HG02938 (cell line): ENCODE data around the gene SETBP1.
A peak's percentile ranks its signal among the peaks of the same experiment; 100 is the strongest.

Source experiments
- ATAC-seq: cut with Tn5 transposase; IDR thresholded peaks from one replicate; pipeline ENCODE4 v1.9.1; 2021; ENCODE audit warnings: mild to moderate bottlenecking, moderate library complexity; ENCODE audit not compliant: unreplicated experiment

Gene SETBP1

DNA sequence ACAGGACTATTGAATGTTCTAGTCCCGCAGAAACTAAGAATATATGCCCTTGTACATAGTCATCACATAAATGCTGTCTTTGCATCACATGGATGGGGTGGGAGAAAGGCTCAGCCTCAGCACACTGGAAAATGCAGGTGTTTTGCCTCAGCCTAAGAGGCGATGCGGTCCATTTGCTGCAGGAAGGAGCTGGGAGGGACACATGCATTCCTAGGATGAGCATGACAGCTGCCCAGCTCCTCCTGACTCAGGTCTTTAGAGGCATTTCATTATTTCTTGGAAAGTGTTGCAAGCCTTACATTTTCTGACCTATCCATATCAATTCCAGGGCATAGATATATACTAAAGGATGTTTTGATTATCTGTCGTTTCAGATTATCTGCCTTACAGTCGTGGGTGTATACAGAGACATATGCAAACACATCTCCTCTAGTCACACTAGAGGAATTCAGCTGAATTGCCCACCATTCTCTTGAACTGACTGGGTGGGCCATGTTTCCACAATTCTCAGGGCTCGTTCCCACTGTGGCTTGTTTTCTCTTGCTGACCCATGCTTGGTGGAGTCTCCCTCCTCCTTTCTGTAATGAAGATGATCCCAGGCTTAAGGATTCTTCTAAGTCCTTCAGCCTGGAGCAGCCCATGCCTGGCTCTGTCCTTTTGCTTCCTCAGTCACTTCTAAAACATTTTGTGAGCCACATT lies 156.9 kb downstream of the SETBP1 start:
- no peak for ATAC-seq

DNA sequence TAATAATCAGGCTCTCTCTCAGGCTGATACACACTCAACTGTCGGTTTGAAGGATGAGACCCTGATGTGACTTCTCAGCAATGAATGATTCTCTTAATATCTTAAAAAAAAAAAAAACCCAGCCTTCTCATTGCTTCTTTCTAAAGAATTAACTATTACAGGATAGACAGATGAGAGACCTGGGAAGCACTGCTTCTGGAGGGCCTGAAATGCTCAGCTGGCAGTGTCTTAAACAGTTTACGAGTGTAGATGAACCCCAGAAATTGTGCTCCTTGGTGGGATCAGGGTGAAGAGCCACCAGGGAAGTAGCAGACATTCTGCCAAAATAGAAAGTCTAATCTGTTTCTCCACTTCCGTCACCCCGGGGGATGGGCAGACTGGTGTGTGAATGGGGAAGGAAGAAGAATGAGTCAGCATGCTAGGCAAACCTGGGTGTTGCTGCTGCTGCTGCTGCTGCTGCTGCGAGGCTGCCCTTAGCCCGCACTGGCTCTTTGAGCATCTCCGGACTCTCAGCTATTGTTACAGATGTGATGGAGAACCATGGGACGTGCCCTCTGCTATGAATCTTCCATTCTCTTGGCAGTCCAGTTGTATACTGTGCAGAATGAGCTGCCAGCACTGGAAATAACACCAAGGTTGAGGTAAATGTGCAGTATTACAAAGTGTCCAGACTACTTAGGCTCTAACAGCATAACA lies 158.4 kb downstream of the SETBP1 start:
- peak; percentile 97 for ATAC-seq

DNA sequence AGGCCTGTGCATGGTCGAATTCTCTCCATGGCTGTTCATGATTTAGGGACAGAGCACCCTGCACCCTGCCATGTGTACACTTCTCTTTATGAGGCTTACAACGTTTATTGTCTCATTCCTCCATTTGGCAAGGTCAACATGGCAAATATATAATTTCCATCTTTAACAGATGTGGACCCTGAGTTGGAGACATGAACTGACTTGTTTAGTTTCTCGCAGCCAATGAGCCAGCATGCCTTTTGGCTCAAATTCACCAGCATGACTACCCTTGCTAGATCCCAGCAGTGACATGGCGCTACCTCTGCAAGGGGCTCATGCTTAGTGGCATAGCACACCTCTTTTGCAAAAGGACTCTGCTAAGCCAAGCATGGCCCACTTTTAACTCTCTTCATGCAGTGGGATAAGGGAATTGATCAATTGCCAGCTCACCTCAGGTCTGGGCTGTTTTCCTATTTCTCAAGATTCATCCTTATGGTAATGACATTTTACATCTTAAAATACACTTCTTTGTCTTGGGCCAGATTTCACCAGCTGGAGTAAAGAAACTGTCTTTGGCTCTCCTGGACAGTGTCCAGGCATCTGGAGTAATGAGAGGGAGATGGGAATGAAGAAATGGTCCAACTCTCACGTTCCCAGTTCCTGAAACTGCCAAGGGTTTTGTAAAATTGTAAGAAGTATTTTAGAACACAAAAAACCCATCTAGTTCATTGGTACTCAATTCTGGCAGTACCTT lies 159.5 kb downstream of the SETBP1 start:
- no peak for ATAC-seq

DNA sequence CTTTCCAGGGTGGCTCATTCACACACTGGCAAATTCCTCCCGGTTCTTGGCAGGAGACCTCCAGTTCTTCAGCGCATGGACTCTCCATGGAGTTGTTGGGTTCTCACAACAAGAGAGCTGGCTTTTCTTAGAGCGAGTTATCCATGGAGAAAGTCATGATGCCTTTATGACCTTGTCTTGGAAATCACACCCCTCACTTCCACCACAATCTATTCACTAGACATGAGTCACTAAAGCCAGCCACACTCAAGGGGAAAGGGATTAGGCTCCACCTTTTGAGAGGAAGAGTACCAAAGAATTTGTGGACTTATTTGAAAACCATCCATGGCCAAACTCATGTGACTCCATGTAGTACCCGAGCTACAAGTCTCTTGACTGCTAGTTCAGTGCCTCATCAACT lies 160.5 kb downstream of the SETBP1 start:
- ATAC-seq, result no peak

DNA sequence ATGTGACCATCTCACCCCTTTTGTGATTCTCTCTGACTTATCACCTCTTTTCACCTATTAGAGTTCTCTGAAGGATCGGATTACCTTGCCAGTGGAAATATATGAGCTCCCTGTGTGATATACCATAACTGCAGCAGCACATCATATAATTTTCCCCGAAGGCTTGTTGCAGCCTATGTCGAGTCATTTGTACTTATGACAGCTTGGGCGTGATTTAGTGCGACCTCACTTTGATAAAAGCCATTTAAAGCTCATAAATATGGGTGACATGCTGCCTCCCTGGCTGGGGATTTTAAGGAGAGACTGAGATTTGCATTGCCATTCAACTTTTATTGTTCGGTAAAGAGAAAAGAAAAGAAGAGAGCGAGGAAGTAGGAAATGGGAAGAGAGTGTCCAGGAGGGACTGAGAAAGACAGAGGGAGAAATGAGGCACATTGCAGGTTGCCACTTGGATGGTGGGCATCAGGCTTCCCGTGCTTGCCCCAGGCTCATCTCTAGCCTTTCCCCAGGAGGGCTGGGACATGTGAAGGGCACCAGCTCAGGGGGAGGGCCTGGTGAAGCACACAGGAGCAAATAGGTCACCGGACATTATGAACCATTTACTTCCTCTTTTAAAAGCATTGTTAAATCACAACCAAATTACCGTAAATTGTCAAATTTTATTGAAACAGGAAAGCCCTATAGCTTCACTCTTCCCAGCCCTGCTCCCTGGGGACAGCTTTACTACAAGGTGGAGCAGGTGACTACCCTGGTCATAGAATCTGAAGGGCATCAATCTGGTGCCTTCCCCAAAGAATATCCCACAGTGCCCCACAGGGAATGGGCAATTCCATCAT lies 161.3 kb downstream of the SETBP1 start:
- ATAC-seq, result no peak

DNA sequence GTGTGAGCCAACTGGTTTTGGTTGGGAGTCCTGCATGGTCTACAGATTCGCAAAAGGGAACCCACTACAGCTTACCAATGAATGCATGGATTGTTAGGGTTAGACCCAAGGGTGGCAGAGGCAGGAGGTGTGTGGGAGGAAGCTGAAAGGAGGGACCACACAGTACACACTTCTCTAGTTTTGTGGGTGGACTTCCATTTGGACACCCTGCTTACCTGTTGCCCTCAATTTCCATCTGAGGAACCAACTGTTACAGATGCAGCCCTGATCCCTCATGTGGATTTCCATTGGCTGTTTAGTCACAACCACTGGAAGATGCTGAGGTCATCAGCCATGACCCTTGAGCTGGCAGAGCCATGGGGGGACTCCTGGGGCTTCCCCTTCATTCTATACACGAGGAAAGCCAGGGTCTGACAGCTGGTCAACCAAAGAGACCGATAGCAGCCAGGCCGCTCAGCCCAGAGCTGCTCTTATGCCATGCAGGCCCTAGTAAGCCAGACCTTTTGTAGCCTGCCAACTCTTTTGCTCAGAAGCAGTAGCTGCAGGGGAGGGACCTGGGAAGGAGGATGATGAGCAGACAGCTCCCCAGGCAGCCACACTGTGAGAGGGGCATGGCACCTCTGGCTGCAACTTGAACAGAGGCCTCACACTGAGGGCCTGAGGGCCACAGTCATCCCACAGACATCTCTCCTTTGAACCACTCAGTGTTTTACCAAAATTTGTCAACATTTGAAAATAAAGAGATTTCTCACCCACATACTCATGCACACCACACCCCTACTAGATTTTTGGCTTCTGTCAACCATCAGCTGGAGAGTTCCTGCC lies 162.1 kb downstream of the SETBP1 start:
- ATAC-seq, result no peak

DNA sequence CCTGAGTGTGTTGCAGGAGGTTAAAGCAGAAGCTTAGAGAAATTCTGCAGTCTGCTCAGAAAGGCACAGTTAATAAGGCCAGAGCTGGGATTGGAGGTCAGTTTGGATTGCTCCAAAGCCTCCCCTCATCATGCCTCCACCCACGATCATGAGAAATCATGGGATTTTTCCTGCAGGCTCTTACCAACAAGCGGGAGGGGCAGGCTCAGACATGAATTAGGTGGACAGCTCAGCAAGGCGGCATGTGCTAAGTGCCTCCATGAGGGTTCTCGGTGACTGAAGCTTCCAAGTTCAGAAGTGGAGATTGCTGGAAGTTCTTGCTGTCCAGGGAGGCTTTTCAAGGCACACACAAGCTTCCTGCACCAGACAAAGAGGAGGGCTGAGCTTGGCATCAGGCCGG lies 163.8 kb downstream of the SETBP1 start:
- ATAC-seq, result no peak

DNA sequence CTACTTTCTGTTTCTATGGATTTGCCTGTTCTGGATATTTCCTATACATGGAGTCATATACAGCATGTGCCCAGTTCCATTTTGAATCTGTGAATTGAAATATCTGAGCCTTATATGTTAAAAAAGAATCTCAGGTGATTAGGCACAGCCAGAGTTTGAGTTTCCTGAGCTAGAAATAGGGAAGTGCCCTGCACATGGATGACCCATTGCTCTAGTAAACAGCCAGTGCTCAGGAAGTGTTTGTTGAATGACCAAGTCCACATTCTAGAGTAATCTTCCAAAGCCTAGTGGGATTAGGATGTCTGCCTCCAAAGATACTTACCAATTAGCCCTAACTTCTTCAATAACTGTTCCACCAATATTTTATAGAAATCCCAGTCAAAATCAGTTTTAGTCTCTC lies 165.8 kb downstream of the SETBP1 start:
- no peak for ATAC-seq

DNA sequence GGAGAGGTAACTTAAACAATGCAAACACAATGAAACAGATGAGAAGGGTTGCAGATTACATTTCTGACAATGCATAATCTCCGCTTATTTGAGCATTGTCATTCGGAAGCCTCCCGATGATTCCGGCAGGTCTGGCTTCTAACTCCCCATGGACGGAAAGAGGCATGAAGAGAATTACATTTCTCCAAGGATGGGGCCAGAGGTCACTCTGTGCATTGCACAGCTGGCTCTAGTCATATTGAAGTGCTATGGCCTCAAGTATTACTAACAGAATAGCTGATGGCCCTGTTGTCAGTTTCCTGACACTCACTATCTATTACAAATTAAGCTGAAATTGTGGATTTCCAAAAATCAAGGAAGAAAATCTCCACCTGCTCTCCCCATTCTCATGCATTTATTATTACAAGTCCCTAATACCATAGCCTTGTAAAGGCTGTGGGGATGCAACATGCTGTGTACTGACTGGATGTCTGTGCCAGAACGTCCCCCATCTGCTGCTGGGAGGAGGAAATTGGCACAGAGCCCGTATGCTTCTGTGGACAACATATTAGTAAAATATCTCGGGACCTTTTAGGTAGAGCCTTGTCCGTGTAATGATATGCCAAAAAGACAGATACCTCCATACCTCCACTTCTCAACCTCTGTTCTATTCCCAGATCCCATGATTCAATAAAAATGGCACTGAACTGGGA lies 168.1 kb downstream of the SETBP1 start:
- ATAC-seq, result no peak

DNA sequence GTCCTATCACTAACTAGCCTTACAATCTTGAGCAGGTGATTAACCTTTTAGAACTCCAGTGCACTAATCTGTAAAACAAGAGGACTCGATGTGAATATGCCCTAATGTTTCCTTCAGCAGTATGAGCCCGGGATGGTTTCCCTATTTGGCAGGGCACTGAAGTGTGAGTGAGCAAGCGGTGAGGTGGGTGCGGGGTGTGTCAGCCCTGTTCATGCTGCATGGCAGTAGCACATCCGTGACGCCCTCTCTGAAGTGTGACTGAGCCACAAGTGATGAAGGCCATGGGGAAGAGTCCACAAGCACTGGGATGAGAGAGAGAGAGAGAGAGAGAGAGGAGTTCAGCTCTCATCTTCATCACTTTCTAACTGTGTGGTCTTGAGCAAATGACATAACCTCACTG lies 168.7 kb downstream of the SETBP1 start:
- ATAC-seq, result no peak

DNA sequence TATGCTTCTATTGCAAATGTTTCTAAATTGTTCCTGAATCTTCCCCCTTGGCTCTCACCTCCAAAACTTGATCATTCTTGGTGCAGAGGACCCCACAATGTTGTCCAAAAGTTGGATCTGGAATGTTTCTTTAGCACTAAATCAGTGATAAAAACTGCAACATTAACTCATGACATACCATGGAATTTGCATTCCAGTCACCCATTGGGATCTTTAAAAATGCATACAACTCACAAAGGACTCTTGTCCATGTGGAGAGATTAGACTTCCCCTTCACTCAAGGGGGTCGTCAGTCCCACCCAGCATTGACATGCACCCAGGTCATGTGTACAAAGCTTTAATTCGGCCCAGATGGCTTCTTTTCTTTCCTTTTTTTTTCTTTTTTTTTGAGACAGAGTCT lies 169.3 kb downstream of the SETBP1 start:
- ATAC-seq, result no peak

DNA sequence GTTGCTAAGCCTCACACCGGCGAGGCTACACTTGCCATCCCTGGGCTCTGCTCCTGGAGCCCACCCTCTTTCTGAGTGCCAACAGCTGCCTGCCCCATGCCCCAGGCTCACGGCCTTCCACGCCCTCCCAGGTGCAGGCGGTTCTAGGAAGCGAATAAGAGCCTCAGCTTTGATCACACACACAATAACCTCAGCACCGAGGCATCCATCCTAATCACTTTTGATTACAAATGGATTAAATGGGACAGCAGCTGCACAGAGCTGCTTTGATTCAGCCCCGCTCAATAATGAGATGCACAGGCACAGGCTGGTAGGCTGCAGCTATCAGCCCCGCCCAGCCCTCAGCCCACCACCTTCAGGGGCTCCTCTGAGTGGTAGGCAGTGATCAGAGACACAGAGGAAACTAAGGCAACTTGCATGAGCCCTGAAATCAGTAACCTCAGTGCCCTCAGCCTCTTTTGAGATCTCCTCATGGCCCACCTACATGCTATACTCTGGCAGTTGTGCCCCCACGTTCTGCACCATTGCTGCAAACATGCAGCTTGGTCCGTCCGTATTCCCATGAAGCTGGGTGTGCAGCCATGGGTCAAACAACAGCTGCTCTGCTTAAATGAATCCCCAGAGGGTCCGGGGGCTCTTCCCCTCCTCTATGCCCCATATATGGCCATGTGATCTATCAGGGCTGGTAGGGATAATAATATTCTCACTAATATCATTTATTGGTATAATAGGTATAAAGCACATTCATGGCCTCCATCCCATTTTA lies 171.4 kb downstream of the SETBP1 start:
- ATAC-seq, result no peak

DNA sequence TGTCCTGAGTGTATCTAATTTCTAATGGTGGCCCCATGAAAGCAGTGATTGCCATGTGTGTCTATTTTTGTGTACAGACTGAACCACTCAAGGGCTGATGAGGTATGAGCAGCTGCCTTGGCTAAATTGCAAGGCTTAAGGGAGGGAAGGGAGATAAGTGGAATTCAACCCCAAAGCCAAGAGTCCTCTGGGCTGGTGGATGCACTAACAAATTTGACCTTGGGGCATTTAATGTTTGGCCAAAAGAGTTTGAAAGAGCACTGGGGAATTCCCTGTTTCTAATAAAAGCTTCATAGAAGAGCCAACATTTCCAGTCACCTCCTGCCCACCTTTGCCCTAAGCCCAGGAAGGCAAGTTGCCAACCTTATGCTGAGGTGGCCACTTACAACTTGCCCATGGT lies 172.1 kb downstream of the SETBP1 start:
- no peak for ATAC-seq

DNA sequence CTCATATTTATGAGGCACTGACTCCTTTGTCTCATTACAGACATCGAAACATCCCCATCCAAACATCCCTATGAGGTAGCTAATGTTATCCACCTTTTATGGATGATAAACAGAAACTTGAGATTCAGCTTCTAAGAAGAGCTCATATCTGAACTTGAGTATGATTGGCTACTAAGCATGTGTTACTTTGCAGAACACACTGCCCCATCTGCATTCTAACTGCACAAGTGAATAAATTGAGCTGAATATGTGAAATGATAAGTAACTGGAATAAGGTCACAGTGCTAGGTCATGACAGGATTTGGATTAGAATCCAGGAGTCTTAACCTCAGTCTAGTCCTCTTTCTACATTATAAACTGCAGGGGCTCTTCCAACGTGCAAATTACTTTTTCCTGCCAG lies 172.7 kb downstream of the SETBP1 start:
- no peak for ATAC-seq

DNA sequence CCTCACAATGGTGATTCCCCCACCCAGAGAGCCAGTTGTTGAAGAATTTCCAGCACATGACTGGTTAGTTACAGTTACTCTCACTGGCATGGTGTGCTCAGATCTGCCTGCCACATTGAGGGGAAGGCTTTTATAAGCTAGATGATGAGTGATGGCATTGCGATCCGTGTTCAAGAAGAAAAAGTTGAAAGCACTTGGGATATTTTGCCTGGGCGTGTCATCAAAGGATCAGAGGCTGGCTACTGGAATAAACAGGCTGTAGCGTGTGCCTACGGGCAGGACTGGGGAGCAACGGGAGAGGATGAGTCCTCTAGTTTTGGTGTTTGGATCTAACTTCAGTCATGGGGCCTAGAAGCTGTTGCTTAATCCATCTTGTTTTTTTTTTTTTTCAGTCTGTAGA lies 175.0 kb downstream of the SETBP1 start:
- no peak for ATAC-seq

DNA sequence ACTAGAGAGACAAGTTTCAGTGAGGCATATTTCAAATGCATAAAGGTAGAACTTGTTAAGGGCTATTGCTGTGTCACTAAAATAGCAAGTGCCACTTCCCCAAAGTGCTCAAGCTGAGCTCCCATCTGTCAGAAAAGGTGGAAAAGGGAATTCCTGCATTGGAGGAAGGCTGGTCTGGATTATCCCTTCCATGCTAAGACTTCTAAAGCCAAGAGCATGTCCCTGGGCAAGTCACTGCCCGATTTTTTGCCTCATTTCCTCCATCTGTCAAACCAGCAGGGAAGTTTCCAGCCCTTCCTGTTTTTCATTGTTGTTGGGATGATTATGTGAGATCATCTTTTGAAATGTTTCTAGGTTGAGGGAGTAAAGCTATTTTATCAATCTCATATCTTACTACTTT lies 175.5 kb downstream of the SETBP1 start:
- no peak for ATAC-seq

DNA sequence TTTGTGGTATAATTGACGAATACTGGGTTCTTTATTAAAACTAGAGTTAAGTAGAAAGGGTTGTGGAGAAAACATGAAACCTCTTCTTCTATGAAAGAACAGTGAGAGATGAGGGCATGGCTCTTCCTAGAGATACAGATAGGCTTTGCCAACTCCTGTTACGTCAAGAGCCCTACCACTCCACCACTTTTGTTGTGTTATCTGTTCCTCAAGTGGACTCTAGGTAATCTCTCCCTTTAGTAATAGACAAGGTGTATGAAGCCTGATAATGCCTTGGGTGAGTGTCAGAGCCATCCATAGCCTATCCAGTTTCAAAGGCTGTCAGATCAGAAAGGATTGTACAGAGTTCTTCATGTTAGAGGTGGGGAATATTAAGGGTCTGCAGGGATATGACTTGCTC lies 176.4 kb downstream of the SETBP1 start:
- no peak for ATAC-seq

DNA sequence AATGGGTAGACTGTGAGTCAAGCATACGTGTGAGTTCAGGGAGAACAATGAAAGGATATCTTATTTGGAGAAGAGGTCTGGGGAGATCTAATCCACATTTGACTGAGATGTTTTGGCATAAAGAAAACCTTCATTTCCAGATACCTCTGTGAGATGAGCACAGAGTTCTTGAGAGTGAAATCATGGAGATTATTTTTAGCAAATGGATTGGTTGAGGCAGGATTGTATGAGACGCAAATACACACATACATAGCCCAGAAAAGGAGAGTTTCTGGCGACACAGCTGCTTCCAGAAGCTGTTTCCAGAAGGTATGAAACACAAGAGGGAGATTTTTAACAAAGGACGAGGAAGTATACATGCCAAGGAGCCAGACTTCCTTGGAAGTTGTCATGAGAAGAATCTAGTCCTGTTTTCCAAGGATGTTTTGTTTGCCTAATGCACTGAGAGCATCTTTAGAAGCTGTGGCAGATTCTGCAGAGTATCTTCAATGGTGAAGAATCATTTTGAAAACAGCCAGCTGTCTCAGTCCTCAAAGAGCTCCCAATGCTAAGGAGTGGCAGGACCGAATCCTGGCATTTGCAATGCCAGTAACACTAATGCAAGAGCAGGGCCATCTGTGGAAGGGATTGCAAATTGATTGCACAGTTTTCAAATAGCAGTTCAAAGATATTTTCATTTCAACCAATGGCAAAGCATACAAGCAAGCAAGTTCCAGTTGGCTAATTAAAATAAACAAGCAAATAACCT lies 177.2 kb downstream of the SETBP1 start:
- ATAC-seq, result no peak
